ENCODE measurements around the gene AIF1.

GRCh38 chr6:31652925-31653724 is 38.1 kb downstream of the AIF1 start:
- peak; percentile 59 for TF ChIP-seq CTCF (conservative IDR thresholded peaks at IDR 0.05; ENCODE audit: low read length)
- no peak for TF ChIP-seq EZH2phosphoT487 (IDR thresholded peaks at IDR 0.05; ENCODE audit: borderline replicate concordance, low read depth, low read length)

Data from OCI-LY7 (cell line).